Fibroblast of the conjunctiva (primary cell): ENCODE measurements around the gene CBX7.
A peak's percentile ranks its signal among the peaks of the same experiment; 100 is the strongest.

Source experiments
- DNase-seq: peaks from one replicate; pipeline ENCODE4 v3.0.0-alpha.2; 2010; ENCODE audit warnings: low read depth

CBX7 gene

GRCh38 chr22:39123751-39124581, 28.5 kb downstream of the CBX7 start:
- DNase-seq: no peak

GRCh38 chr22:39122772-39123470, 29.6 kb downstream of the CBX7 start:
- DNase-seq: no peak

- no peak for DNase-seq
Measured at GRCh38 chr22:39120983-39121382, 31.5 kb downstream of the CBX7 start.

GRCh38 chr22:39117585-39118191, 34.8 kb downstream of the CBX7 start:
- DNase-seq: peak; percentile 32

GRCh38 chr22:39115977-39116621, 36.4 kb downstream of the CBX7 start:
- no peak for DNase-seq

- DNase-seq: no peak
Measured at GRCh38 chr22:39115570-39115969, 36.9 kb downstream of the CBX7 start.

- no peak for DNase-seq
Measured at GRCh38 chr22:39114112-39114511, 38.4 kb downstream of the CBX7 start.

- DNase-seq: no peak
Measured at GRCh38 chr22:39110631-39111561, 41.6 kb downstream of the CBX7 start.

- DNase-seq: no peak
Measured at GRCh38 chr22:39109361-39109760, 43.1 kb downstream of the CBX7 start.

GRCh38 chr22:39108487-39108886, 44.0 kb downstream of the CBX7 start:
- DNase-seq: no peak

GRCh38 chr22:39106326-39106725, 46.2 kb downstream of the CBX7 start:
- no peak for DNase-seq

- DNase-seq: no peak
Measured at GRCh38 chr22:39103431-39103830, 49.0 kb downstream of the CBX7 start.

GRCh38 chr22:39101226-39101625, 51.3 kb downstream of the CBX7 start:
- no peak for DNase-seq

- DNase-seq: no peak
Measured at GRCh38 chr22:39098576-39098975, 53.9 kb downstream of the CBX7 start.

GRCh38 chr22:39098026-39098425, 54.5 kb downstream of the CBX7 start:
- no peak for DNase-seq

GRCh38 chr22:39097098-39098020, 55.1 kb downstream of the CBX7 start, which contains the start of gene APOBEC3H:
APOBEC3H (plus strand) TSS chr22:39097244; CDS start chr22:39100279, 3,035 bp downstream.
- DNase-seq: no peak

- no peak for DNase-seq
Measured at GRCh38 chr22:39095971-39096370, 56.5 kb downstream of the CBX7 start.

GRCh38 chr22:39094717-39095389, 57.6 kb downstream of the CBX7 start:
- DNase-seq: no peak

GRCh38 chr22:39092111-39092862, 60.2 kb downstream of the CBX7 start:
- DNase-seq: no peak
